DOHH2 (cell line): ENCODE measurements around the gene DHRS11.

Experiments
- EZH2phosphoT487 ChIP-seq: fragments of 200-600 bp; sonication (generic); IDR thresholded peaks from 2 replicates; pipeline ENCODE4 v1.6.1; 2017; ENCODE audit warnings: borderline replicate concordance, mild to moderate bottlenecking, antibody characterized with exemption, low read length, moderate library complexity, mixed read lengths
- TF ChIP-seq, protein P1 (sequence below): fragments of 200-600 bp; sonication (generic); IDR thresholded peaks from one replicate; pipeline ENCODE4 v1.5.1; 2014; ENCODE audit warnings: antibody characterized with exemption, mild to moderate bottlenecking, low read depth, low read length; ENCODE audit not compliant: poor library complexity, severe bottlenecking

DNA sequence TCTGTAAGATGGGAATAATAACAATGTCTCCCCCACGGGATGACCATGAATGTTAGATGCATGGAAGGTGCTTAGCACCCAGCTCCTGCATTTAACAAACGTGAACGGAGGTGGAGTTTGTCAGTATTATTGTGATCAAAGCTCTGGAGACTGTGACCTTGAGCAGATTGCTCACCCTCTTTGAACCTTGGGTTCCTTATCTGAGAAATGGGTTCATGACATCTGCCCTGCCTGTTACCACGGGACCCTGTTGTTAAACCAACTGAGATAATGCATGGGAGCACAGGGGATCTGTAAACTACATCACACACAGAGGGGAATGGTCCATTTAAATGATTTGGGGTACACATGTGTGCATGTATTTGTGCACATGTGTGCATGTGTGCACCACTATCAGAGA is 39.3 kb downstream of the DHRS11 start:
- TF ChIP-seq, protein P1, sequence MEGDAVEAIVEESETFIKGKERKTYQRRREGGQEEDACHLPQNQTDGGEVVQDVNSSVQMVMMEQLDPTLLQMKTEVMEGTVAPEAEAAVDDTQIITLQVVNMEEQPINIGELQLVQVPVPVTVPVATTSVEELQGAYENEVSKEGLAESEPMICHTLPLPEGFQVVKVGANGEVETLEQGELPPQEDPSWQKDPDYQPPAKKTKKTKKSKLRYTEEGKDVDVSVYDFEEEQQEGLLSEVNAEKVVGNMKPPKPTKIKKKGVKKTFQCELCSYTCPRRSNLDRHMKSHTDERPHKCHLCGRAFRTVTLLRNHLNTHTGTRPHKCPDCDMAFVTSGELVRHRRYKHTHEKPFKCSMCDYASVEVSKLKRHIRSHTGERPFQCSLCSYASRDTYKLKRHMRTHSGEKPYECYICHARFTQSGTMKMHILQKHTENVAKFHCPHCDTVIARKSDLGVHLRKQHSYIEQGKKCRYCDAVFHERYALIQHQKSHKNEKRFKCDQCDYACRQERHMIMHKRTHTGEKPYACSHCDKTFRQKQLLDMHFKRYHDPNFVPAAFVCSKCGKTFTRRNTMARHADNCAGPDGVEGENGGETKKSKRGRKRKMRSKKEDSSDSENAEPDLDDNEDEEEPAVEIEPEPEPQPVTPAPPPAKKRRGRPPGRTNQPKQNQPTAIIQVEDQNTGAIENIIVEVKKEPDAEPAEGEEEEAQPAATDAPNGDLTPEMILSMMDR: no peak
- no peak for TF ChIP-seq EZH2phosphoT487
